ENCODE measurements around the gene NDUFC1.

DNA sequence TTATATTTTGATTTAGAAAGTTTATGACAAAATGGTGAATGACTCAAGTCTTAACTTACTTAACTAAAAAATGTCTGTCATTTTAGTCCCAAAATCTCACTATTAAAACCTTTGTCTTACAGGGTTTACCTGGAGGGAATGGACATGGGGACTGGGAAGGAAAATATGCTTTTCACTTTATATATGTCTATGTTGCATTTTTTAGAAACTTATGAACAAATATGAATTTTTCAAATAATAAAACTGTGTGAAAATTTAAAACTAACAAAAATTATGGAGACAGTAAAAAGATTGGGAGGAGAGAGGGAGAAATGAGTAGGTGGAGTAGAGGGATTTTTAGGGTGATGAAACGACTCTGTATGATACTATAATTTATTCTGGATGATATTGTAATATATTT lies 28.4 kb downstream of the NDUFC1 start:
- TF ChIP-seq, protein P1, sequence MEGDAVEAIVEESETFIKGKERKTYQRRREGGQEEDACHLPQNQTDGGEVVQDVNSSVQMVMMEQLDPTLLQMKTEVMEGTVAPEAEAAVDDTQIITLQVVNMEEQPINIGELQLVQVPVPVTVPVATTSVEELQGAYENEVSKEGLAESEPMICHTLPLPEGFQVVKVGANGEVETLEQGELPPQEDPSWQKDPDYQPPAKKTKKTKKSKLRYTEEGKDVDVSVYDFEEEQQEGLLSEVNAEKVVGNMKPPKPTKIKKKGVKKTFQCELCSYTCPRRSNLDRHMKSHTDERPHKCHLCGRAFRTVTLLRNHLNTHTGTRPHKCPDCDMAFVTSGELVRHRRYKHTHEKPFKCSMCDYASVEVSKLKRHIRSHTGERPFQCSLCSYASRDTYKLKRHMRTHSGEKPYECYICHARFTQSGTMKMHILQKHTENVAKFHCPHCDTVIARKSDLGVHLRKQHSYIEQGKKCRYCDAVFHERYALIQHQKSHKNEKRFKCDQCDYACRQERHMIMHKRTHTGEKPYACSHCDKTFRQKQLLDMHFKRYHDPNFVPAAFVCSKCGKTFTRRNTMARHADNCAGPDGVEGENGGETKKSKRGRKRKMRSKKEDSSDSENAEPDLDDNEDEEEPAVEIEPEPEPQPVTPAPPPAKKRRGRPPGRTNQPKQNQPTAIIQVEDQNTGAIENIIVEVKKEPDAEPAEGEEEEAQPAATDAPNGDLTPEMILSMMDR (IDR thresholded peaks at IDR 0.05; ENCODE audit: low read depth, low read length, missing input control), result no peak
- no peak for TF ChIP-seq EGR1 (IDR thresholded peaks at IDR 0.05; ENCODE audit: low read depth in 2 of 2)
- no peak for TF ChIP-seq JUND (IDR thresholded peaks at IDR 0.05)
- TF ChIP-seq, protein P2, sequence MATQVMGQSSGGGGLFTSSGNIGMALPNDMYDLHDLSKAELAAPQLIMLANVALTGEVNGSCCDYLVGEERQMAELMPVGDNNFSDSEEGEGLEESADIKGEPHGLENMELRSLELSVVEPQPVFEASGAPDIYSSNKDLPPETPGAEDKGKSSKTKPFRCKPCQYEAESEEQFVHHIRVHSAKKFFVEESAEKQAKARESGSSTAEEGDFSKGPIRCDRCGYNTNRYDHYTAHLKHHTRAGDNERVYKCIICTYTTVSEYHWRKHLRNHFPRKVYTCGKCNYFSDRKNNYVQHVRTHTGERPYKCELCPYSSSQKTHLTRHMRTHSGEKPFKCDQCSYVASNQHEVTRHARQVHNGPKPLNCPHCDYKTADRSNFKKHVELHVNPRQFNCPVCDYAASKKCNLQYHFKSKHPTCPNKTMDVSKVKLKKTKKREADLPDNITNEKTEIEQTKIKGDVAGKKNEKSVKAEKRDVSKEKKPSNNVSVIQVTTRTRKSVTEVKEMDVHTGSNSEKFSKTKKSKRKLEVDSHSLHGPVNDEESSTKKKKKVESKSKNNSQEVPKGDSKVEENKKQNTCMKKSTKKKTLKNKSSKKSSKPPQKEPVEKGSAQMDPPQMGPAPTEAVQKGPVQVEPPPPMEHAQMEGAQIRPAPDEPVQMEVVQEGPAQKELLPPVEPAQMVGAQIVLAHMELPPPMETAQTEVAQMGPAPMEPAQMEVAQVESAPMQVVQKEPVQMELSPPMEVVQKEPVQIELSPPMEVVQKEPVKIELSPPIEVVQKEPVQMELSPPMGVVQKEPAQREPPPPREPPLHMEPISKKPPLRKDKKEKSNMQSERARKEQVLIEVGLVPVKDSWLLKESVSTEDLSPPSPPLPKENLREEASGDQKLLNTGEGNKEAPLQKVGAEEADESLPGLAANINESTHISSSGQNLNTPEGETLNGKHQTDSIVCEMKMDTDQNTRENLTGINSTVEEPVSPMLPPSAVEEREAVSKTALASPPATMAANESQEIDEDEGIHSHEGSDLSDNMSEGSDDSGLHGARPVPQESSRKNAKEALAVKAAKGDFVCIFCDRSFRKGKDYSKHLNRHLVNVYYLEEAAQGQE (IDR thresholded peaks at IDR 0.05), result no peak
- TF ChIP-seq, protein P3, sequence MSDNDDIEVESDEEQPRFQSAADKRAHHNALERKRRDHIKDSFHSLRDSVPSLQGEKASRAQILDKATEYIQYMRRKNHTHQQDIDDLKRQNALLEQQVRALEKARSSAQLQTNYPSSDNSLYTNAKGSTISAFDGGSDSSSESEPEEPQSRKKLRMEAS (IDR thresholded peaks at IDR 0.05), result no peak
- no peak for TF ChIP-seq RAD21 (IDR thresholded peaks at IDR 0.05)
- TF ChIP-seq NR2F2 (IDR thresholded peaks at IDR 0.05), result no peak
- TF ChIP-seq YY1 (IDR thresholded peaks at IDR 0.05), result no peak
- no peak for TF ChIP-seq TAF1 (conservative IDR thresholded peaks at IDR 0.05)
- no peak for TF ChIP-seq RXRA (IDR thresholded peaks at IDR 0.05)
- no peak for TF ChIP-seq HNF4A (conservative IDR thresholded peaks at IDR 0.05)
- TF ChIP-seq FOXA1 (IDR thresholded peaks at IDR 0.05), result no peak
- no peak for TF ChIP-seq ZBTB33 (IDR thresholded peaks at IDR 0.05)

Data from liver (tissue), 3 donors.